G401 (cell line): ENCODE measurements around the gene TMUB1. TPM values are rescaled to one million over a fixed set of nuclear protein-coding genes. Genes with fewer than 3 reads are reported as not detected.

Experiments used
- DNase-seq: peaks from one replicate; pipeline ENCODE4 v3.0.0-alpha.2; 2015; ENCODE audit warnings: low spot score
- in situ Hi-C: cut with HindIII; loops from 2 replicates; pipeline ENCODE4 v1.10.0; 2016; ENCODE audit warnings: low sequenced_read_pairs, mixed read lengths
- total RNA-seq: library from RNA; depleted of rRNA; stranded (reverse); fragments of >200 nt; shearing (Covaris generic); gene quantifications from 2 replicates; pipeline ENCODE4 v1.2.3, GENCODE V29; 2014

Gene TMUB1
- total RNA-seq, 1 experiment from 2014 or later, result 94.3 TPM

GRCh38 chr7:151061213-151062110 lies 21.8 kb downstream of the TMUB1 start:
- in situ Hi-C loops, result no loop called here
- no peak for DNase-seq

- in situ Hi-C loops, result no loop called here
- no peak for DNase-seq
Measured at GRCh38 chr7:151060416-151061212, 22.7 kb downstream of the TMUB1 start.

GRCh38 chr7:151060113-151060415 lies 23.2 kb downstream of the TMUB1 start:
- DNase-seq, result no peak
- in situ Hi-C loops, result no loop called here

- DNase-seq, result peak; percentile 44
- in situ Hi-C loops, result no loop called here
Measured at GRCh38 chr7:151059367-151060112, 23.8 kb downstream of the TMUB1 start, which contains the start of gene SLC4A2. SLC4A2 (plus strand) TSS chr7:151059589; CDS start chr7:151061988, 2,399 bp downstream.

GRCh38 chr7:151058781-151059366 lies 24.4 kb downstream of the TMUB1 start:
- in situ Hi-C loops, result no loop called here
- DNase-seq, result peak; percentile 45

GRCh38 chr7:151057989-151058780 lies 25.1 kb downstream of the TMUB1 start:
- in situ Hi-C loops, result no loop called here
- DNase-seq, result peak; percentile 100

- in situ Hi-C loops, result no loop called here
- no peak for DNase-seq
Measured at GRCh38 chr7:151057506-151057988, 25.7 kb downstream of the TMUB1 start, which contains the start of gene CDK5. CDK5 (minus strand) TSS chr7:151057897; CDS start chr7:151057848, 49 bp downstream.

GRCh38 chr7:151056666-151057505 lies 26.4 kb downstream of the TMUB1 start:
- in situ Hi-C loops, result no loop called here
- no peak for DNase-seq

GRCh38 chr7:151056283-151056665 lies 27.0 kb downstream of the TMUB1 start:
- DNase-seq, result no peak
- in situ Hi-C loops, result no loop called here

GRCh38 chr7:151053751-151054150 lies 29.5 kb downstream of the TMUB1 start:
- no peak for DNase-seq
- in situ Hi-C loops, result no loop called here

GRCh38 chr7:151053096-151053495 lies 30.2 kb downstream of the TMUB1 start:
- no peak for DNase-seq
- in situ Hi-C loops, result no loop called here

- in situ Hi-C loops, result no loop called here
- peak; percentile 40 for DNase-seq
Measured at GRCh38 chr7:151051108-151051507, 32.2 kb downstream of the TMUB1 start.

GRCh38 chr7:151048911-151049463 lies 34.3 kb downstream of the TMUB1 start:
- in situ Hi-C loops, result no loop called here
- DNase-seq, result no peak

GRCh38 chr7:151047976-151048815 lies 35.1 kb downstream of the TMUB1 start, which contains the start of gene ASIC3:
ASIC3 (plus strand) TSS chr7:151048531; CDS start chr7:151048886, 355 bp downstream.
- DNase-seq, result no peak

GRCh38 chr7:151046603-151047573 lies 36.4 kb downstream of the TMUB1 start:
- no peak for DNase-seq
- in situ Hi-C loops, result no loop called here

More at GRCh38 chr7:151047976-151048815, 35.1 kb downstream of the TMUB1 start, which contains the start of gene ASIC3:
- in situ Hi-C loops, result no loop called here
